GM23338 (cell line): ENCODE results near the gene IQCK.

ENCODE experiments used
- CREB1 ChIP-seq: fragments of 250-450 bp; sonication (Bioruptor Pico); IDR thresholded peaks from 2 replicates; pipeline ENCODE4 v1.5.0; 2020; ENCODE audit warnings: low read depth, mild to moderate bottlenecking, moderate library complexity
- EZH2 ChIP-seq: fragments of 200-600 bp; sonication (generic); IDR thresholded peaks from one replicate; pipeline ENCODE4 v1.8.0; 2017; ENCODE audit warnings: antibody characterized with exemption, mild to moderate bottlenecking, low read depth; ENCODE audit not compliant: unreplicated experiment
- POLR2AphosphoS5 ChIP-seq: IDR thresholded peaks from 2 replicates; pipeline ENCODE4 v1.6.1; 2016; ENCODE audit warnings: antibody characterized with exemption, low read depth
- TF ChIP-seq, protein P1 (sequence below), 2 experiments: fragments of 200-600 bp in 1 of 2; sonication (generic) in 1 of 2; conservative IDR thresholded peaks; 2 replicates each; pipeline versions ENCODE4 v1.5.1 to v1.6.1; 2016 to 2017; ENCODE audit warnings: antibody characterized with exemption in 2 of 2, low read depth in 2 of 2, mild to moderate bottlenecking in 2 of 2, moderate library complexity in 1 of 2
- TF ChIP-seq, protein P2 (sequence below): IDR thresholded peaks from 2 replicates; pipeline ENCODE4 v1.6.1; 2016; ENCODE audit warnings: antibody characterized with exemption

DNA sequence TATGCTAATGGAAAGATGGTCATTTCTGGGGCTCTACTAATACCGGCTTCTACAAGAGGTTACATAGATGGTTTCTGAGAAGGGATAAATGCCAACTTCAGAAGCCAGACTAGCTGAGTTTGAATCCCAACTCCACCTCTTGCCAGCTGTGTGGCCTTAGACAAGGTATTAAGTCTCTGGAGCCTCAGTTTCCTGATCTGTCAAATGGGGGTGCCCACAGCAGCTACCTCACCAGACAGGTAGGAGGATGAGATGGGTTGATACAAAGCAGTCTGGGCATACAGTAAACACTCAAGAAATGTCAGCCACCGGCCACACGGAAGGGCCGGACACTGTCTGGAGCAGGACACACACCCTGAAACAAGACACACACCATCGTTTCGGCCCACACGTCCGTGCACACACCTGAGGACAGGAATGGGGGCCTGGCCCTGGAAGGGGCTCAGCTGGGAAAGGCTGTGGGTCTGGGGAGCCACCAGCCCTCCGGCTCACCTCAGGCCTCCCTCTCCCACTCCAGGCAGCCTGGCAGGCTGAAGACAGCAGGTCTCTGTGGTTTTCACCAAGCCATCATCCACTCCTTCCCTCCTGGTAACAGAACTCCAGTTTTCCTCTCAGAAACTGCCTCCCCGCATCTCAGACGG, 5.5 kb upstream of the IQCK start:
- TF ChIP-seq EZH2 (no peak), CREB1 (CRISPR knock-in tag) (no peak), POLR2AphosphoS5 (no peak)
- TF ChIP-seq, protein P1, sequence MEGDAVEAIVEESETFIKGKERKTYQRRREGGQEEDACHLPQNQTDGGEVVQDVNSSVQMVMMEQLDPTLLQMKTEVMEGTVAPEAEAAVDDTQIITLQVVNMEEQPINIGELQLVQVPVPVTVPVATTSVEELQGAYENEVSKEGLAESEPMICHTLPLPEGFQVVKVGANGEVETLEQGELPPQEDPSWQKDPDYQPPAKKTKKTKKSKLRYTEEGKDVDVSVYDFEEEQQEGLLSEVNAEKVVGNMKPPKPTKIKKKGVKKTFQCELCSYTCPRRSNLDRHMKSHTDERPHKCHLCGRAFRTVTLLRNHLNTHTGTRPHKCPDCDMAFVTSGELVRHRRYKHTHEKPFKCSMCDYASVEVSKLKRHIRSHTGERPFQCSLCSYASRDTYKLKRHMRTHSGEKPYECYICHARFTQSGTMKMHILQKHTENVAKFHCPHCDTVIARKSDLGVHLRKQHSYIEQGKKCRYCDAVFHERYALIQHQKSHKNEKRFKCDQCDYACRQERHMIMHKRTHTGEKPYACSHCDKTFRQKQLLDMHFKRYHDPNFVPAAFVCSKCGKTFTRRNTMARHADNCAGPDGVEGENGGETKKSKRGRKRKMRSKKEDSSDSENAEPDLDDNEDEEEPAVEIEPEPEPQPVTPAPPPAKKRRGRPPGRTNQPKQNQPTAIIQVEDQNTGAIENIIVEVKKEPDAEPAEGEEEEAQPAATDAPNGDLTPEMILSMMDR (conservative IDR thresholded peaks at IDR 0.05; ENCODE audit: low read depth in 2 of 2), result no peak
- TF ChIP-seq, protein P2, sequence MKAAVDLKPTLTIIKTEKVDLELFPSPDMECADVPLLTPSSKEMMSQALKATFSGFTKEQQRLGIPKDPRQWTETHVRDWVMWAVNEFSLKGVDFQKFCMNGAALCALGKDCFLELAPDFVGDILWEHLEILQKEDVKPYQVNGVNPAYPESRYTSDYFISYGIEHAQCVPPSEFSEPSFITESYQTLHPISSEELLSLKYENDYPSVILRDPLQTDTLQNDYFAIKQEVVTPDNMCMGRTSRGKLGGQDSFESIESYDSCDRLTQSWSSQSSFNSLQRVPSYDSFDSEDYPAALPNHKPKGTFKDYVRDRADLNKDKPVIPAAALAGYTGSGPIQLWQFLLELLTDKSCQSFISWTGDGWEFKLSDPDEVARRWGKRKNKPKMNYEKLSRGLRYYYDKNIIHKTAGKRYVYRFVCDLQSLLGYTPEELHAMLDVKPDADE, result no peak
